ENCODE measurements around the gene TCEA2. TPM values are rescaled to one million over a fixed set of nuclear protein-coding genes. Genes with fewer than 3 reads are reported as not detected.

TCEA2 gene
- total RNA-seq, 2 donors from 2014 or later = 45.0 to 69.5 TPM

DNA sequence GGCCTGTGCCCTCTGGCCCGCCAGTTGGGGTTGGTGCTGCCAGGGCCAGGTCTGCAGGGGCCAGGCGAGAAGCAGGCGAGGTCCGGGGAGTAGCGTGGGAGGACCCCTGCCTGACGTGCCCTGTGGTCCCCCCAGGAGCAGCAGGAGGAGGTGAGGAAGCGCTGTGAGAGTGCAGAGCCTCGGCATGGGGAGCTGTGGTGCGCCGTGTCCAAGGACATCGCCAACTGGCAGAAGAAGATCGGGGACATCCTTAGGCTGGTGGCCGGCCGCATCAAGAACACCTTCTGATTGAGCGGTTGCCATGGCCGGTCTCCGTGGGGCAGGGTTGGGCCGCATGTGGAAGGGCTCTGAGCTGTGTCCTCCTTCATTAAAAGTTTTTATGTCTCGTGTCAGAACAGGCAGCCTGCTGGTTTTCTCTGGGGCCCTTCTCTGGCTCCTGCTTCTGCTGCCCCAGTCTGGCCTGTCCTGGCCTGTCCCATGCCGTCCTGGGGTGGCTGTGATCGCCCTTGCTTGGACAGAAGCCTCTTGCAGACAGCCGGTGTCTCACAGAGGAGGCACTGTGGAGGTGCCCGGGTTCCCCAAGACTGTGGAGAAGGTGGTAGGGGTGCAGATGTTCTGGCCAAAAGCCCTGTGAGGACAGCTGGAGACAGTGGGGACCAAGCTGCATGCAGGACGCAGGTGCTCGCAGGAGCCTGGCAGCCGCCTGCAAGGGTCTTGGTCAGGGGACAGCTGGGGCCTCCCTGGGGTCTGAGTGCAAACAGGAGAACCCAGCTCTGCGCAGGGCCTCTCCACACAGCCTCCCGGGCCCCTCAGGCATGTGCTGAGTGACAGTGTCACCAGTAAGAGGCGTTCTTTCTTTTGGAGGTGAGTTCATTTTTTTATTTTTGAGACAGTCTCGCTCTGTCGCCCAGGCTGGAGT, 30.0 kb upstream of the TCEA2 start:
- WGBS = 85% methylated on average over 31 of the region's 31 CpGs

GRCh38 chr20:64033981-64034493, 29.0 kb upstream of the TCEA2 start:
- no peaks in the 10 kb centered on the region for H3K27me3 ChIP-seq (replicated peaks; ENCODE audit: insufficient read depth)
- intact Hi-C loops (cut with DNase I) = no loop called here
- peaks cover 3% of the 10 kb centered on the region for H3K4me1 ChIP-seq (replicated peaks)
- H3K27ac ChIP-seq = no peak overlapping the region
- peaks cover 0 to 13% of the 10 kb centered on the region in 2 donors for H3K36me3 ChIP-seq
- H3K9me3 ChIP-seq = no peaks in the 10 kb centered on the region
- WGBS = 78% methylated on average over 11 of the region's 11 CpGs
- DNase-seq (ENCODE audit: low spot score) = no peak
- no peak overlapping the region for H3K4me3 ChIP-seq
- TF ChIP-seq POLR2AphosphoS5 (IDR thresholded peaks at IDR 0.05) (no peak), POLR2A (IDR thresholded peaks at IDR 0.05) (no peak)
- TF ChIP-seq, protein P1, sequence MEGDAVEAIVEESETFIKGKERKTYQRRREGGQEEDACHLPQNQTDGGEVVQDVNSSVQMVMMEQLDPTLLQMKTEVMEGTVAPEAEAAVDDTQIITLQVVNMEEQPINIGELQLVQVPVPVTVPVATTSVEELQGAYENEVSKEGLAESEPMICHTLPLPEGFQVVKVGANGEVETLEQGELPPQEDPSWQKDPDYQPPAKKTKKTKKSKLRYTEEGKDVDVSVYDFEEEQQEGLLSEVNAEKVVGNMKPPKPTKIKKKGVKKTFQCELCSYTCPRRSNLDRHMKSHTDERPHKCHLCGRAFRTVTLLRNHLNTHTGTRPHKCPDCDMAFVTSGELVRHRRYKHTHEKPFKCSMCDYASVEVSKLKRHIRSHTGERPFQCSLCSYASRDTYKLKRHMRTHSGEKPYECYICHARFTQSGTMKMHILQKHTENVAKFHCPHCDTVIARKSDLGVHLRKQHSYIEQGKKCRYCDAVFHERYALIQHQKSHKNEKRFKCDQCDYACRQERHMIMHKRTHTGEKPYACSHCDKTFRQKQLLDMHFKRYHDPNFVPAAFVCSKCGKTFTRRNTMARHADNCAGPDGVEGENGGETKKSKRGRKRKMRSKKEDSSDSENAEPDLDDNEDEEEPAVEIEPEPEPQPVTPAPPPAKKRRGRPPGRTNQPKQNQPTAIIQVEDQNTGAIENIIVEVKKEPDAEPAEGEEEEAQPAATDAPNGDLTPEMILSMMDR (IDR thresholded peaks at IDR 0.05) = no peak

More for the DNA sequence above, 30.0 kb upstream of the TCEA2 start:
- TF ChIP-seq POLR2AphosphoS5 (IDR thresholded peaks at IDR 0.05) (no peak), POLR2A (IDR thresholded peaks at IDR 0.05) (no peak)
- TF ChIP-seq, protein P1 (IDR thresholded peaks at IDR 0.05) = no peak
- no peak for DNase-seq (ENCODE audit: low spot score)
- no peaks in the 10 kb centered on the region for H3K27me3 ChIP-seq (replicated peaks; ENCODE audit: insufficient read depth)
- no peaks in the 10 kb centered on the region for H3K4me1 ChIP-seq (replicated peaks)
- H3K9me3 ChIP-seq = no peaks in the 10 kb centered on the region
- no peak overlapping the region for H3K4me3 ChIP-seq
- peaks cover 4 to 15% of the 10 kb centered on the region in 2 donors for H3K36me3 ChIP-seq
- H3K27ac ChIP-seq = no peak overlapping the region
- intact Hi-C loops (cut with DNase I) = no loop called here

DNA sequence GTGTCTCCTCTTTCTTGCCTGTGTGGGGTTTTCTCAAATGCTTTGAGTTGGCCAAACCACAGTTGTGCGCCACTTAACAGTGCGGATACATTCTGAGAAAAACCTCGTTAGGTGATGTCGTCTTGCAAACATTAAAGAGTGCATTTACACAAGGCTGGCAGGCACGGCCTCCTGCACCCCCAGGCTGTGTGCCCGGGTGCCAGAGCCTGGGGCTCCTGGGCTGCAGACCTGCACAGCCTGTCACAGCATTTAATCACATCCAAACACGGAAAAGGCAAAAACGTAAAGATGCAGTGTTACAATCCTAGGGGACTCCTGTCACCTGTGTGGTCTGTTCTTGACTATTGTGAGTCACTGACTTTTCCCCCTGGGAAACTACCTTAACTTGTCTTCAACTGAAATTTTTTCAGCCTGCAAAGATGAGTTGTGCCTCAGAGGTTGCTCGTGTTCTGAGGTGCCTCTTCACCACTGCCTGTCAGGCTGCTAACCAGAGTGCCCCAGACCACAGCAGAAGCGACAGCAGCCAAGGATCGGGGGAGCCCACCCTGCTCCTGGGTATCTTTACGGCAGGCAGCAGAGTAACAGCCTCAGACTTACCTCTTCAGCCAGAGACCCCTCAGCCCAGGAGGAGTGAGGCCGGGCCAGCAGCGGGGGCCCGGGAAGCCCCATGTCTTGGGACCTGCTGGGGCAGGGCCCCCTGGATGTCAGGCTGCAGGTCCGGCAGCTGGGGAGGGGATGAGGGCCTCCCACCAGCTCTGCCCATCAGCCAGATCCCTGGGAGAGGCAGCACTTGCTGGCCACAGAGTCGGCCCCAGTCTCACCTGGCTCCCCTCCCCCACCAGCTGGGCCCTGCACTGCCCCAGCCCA, 27.7 kb upstream of the TCEA2 start:
- intact Hi-C loops (cut with DNase I) = no loop called here
- TF ChIP-seq POLR2AphosphoS5 (IDR thresholded peaks at IDR 0.05) = no peak
- TF ChIP-seq, protein P1 (IDR thresholded peaks at IDR 0.05) = no peak
- TF ChIP-seq POLR2A (IDR thresholded peaks at IDR 0.05) = no peak
- no peaks in the 10 kb centered on the region for H3K27me3 ChIP-seq (replicated peaks; ENCODE audit: insufficient read depth)
- H3K4me3 ChIP-seq = no peak overlapping the region
- H3K36me3 ChIP-seq = no peaks in the 10 kb centered on the region
- DNase-seq (ENCODE audit: low spot score) = no peak
- 75% methylated on average over 17 of the region's 17 CpGs for WGBS
- H3K4me1 ChIP-seq (replicated peaks) = peaks cover 3% of the 10 kb centered on the region
- H3K9me3 ChIP-seq = no peaks in the 10 kb centered on the region
- no peak overlapping the region for H3K27ac ChIP-seq

GRCh38 chr20:64035933-64036345, 27.1 kb upstream of the TCEA2 start, which contains the start of gene C20orf204:
Gene C20orf204 (plus strand): TSS chr20:64036182. CDS start chr20:64036324, 142 bp downstream.
- WGBS = 83% methylated on average over 10 of the region's 10 CpGs

More at GRCh38 chr20:64035933-64036345, 27.1 kb upstream of the TCEA2 start, which contains the start of gene C20orf204:
- H3K4me3 ChIP-seq = no peak within 1 kb of the TSS
- DNase-seq (ENCODE audit: low spot score) = no peak
- no peak within 1 kb of the TSS for H3K27ac ChIP-seq
- no peaks in the 10 kb centered on the region for H3K27me3 ChIP-seq (replicated peaks; ENCODE audit: insufficient read depth)
- no peaks in the 10 kb centered on the region for H3K9me3 ChIP-seq
- no peaks in the 10 kb centered on the region for H3K36me3 ChIP-seq
- intact Hi-C loops (cut with DNase I) = no loop called here
- peaks cover 3% of the 10 kb centered on the region for H3K4me1 ChIP-seq (replicated peaks)
- TF ChIP-seq POLR2A (IDR thresholded peaks at IDR 0.05) (no peak), POLR2AphosphoS5 (IDR thresholded peaks at IDR 0.05) (no peak)
- TF ChIP-seq, protein P1 (IDR thresholded peaks at IDR 0.05) = no peak

All from prostate gland (tissue), 2 donors.